ENCODE results near the gene ERFL. TPM values are rescaled to one million over a fixed set of nuclear protein-coding genes. Genes with fewer than 3 reads are reported as not detected.

ERFL gene
- total RNA-seq, 1 experiment from 2014 or later: 0.79 TPM

DNA sequence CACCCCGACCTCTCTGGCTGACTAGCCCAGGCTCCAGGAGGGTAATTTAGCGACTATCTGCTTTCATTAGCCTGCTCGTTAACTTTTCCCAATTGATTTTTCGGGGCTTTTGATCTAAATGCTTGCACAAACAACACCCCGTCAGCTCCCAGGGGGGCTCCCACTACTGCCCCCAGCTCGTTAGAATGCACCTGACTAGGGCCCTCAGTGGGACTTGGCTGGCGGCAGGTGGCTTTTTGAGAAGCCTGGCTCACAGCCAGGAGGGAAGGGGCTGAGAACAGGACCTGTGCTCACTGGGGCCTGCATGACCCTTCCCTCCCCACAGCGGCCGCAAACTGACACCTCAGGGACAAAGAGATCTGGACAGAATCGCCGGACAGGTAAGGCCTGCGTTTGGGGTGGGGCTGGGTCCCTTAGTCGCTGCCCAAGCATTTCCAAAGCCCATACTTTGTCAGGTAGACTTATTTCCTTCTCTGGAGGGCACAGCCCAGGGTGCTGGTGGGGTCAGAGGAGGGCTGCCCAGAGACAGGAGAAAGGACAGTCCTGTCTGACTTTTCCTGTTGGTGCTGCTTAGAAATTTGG lies 58.8 kb downstream of the ERFL start:
- no peak for ATAC-seq
- RAD21 ChIA-PET (ENCODE audit: low non-redundant PET in 1 of 2, low total read pairs in 2 of 2, uncharacterized antibody in 2 of 2, unreplicated experiment in 2 of 2): no interaction called here
- Histone ChIP-seq H3K4me1 (ENCODE audit: control insufficient read depth in 1 of 2, insufficient read depth in 2 of 2, low read length in 2 of 2) (peaks cover 0 to 47% of the 10 kb centered on the region in 2 experiments; a peak in 2 of 4 replicates), H2AFZ (ENCODE audit: low read depth, low read length, poor library complexity, severe bottlenecking) (no peak overlapping the region), H4K20me1 (ENCODE audit: insufficient read depth) (peaks cover 49% of the 10 kb centered on the region; the same call in 1 of the 2 replicates), H3K4me3 (replicated peaks in 1 of 2; ENCODE audit: low read depth in 1 of 2, low read length in 2 of 2) (no peak overlapping the region), H3K36me3 (ENCODE audit: control insufficient read depth in 1 of 2, insufficient read depth in 2 of 2, low read length in 2 of 2) (peaks cover 49 to 67% of the 10 kb centered on the region in 2 experiments), H3K4me2 (ENCODE audit: low read length) (no peak overlapping the region), H3K27me3 (ENCODE audit: insufficient read depth, low read length) (no peaks in the 10 kb centered on the region), H3K27ac (ENCODE audit: low read depth, low read length) (peak overlapping the region; percentile 37; the same call in 1 of the 2 replicates), H3K9ac (ENCODE audit: low read length) (no peak overlapping the region), H3K9me2 (ENCODE audit: insufficient read depth) (no peaks in the 10 kb centered on the region), H3K79me2 (ENCODE audit: insufficient read depth, low read length) (peaks cover 54% of the 10 kb centered on the region), H3K9me3 (ENCODE audit: control insufficient read depth in 1 of 2, insufficient read depth in 1 of 2, low read depth in 1 of 2, low read length in 2 of 2) (no peaks in the 10 kb centered on the region)
- POLR2A ChIA-PET: interaction anchor here (5.2 kb wide), 1 partner anchor 9 kb away, joined by 36 read pairs; the partner anchor contains the start of gene RPS19
- DNase-seq (ENCODE audit: low read depth, low spot score): no peak
- intact Hi-C loops (cut with micrococcal nuclease): no loop called here
- no peak for TF ChIP-seq EZH2 (IDR thresholded peaks at IDR 0.05)
- no peak for TF ChIP-seq ATF3 (IDR thresholded peaks at IDR 0.05)
- no peak for TF ChIP-seq RAD21 (IDR thresholded peaks at IDR 0.05; ENCODE audit: low read depth)
- TF ChIP-seq MAX (IDR thresholded peaks at IDR 0.05): no peak
- TF ChIP-seq POLR2AphosphoS5 (IDR thresholded peaks at IDR 0.05; ENCODE audit: low read depth, low read length): no peak
- TF ChIP-seq SP1 (IDR thresholded peaks at IDR 0.05; ENCODE audit: low read depth): no peak
- TF ChIP-seq ZBTB33 (IDR thresholded peaks at IDR 0.05; ENCODE audit: extremely low read depth, insufficient replicate concordance, low read length): no peak
- no peak for TF ChIP-seq POLR2A (IDR thresholded peaks at IDR 0.05; ENCODE audit: borderline replicate concordance, extremely low read depth, insufficient read depth, insufficient read length)
- no TSS peak for BruUV-seq (replicated peaks)
- CTCF ChIA-PET: interaction anchor here (2.3 kb wide), 1 partner anchor 10 kb away, joined by 6 read pairs; the partner anchor contains the start of gene RPS19

Measured in HCT116 (cell line).